ENCODE measurements around the gene PTPRN2. TPM values are rescaled to one million over a fixed set of nuclear protein-coding genes. Genes with fewer than 3 reads are reported as not detected.
"Not testable (repeated sequence)": the region's sequence is repeated elsewhere in the genome, so short reads cannot be mapped to it uniquely, and the experiment has no call there.

PTPRN2 gene
- total RNA-seq, 1 donor from 2014 or later = 32.2 TPM

DNA sequence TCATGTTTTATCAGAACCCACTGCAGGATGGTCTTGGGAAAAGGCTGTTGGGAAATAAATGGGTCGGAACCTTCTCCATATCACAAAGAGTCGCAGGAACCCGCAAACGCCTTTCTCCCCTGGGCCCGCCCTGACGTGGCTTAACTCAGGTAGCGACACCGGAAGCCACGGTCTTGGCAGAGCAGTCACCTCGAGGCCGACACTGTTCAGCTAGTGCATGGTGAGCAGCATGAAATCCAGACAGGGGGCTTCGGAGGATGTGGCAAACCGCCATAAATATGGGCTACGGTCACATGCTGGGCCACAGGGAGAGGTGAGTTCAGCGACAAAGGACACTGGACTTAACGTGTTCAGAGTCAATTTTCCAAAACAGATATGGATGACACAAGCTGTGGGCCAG is 421.9 kb downstream of the PTPRN2 start:
- no peaks in the 10 kb centered on the region for H3K27me3 Mint-ChIP-seq (ENCODE audit: low read depth)
- H3K9me3 Mint-ChIP-seq = peaks cover 6% of the 10 kb centered on the region
- no peak overlapping the region for H3K27ac Mint-ChIP-seq (ENCODE audit: unreplicated experiment)
- no peak overlapping the region for H3K4me3 Mint-ChIP-seq
- TF ChIP-seq, protein P1, sequence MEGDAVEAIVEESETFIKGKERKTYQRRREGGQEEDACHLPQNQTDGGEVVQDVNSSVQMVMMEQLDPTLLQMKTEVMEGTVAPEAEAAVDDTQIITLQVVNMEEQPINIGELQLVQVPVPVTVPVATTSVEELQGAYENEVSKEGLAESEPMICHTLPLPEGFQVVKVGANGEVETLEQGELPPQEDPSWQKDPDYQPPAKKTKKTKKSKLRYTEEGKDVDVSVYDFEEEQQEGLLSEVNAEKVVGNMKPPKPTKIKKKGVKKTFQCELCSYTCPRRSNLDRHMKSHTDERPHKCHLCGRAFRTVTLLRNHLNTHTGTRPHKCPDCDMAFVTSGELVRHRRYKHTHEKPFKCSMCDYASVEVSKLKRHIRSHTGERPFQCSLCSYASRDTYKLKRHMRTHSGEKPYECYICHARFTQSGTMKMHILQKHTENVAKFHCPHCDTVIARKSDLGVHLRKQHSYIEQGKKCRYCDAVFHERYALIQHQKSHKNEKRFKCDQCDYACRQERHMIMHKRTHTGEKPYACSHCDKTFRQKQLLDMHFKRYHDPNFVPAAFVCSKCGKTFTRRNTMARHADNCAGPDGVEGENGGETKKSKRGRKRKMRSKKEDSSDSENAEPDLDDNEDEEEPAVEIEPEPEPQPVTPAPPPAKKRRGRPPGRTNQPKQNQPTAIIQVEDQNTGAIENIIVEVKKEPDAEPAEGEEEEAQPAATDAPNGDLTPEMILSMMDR (conservative IDR thresholded peaks at IDR 0.05) = no peak
- no peak for DNase-seq (ENCODE audit: low read depth, low spot score)
- no peaks in the 10 kb centered on the region for H3K4me1 Mint-ChIP-seq
- H3K36me3 Mint-ChIP-seq (ENCODE audit: low read depth) = peaks cover 41% of the 10 kb centered on the region

DNA sequence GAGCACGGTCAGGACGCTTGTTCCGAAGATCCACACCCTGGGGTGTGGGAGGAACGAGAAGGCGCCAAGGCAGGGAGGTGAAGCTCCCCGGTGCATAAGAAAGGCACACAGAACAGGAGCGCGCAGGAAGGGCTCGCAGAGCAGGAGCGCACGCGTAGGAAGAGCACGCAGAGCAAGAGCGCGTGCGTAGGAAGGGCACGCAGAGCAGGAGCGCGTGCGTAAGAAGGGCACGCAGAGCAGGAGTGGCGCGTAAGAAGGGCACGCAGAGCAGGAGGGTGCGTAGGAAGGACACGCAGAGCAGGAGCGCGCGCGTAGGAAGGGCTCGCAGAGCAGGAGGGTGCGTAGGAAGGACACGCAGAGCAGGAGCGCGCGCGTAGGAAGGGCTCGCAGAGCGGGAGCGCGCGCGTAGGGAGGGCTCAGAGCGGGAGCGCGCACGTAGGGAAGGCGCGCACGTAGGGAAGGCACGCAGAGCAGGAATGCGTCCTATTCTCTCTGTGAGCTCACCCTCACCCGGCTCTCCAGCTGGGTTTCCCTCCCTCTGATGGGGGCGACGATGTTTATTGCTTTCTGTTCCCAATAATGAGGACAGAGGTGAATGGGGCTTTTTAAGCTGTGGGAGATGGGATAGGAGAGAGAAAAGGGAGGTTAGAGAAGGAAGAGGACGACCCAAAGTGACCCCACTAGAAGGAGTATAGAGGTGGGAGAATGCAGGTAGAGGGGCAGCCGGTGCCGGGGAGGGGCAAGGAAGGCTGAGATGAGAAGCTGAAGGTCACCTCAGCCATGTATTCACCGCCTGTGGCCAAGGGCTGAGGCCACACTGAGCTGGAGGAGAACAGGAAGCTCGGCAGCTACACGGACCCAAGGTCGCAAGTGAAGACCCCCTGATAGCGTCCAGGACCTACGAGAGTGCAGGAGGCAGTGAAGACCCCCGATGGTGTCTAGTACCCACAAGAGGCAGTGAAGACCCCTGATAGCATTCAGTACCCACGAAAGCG is 423.2 kb downstream of the PTPRN2 start:
- no peaks in the 10 kb centered on the region for H3K27me3 Mint-ChIP-seq (ENCODE audit: low read depth)
- peaks cover 41% of the 10 kb centered on the region for H3K36me3 Mint-ChIP-seq (ENCODE audit: low read depth)
- H3K4me1 Mint-ChIP-seq = no peaks in the 10 kb centered on the region
- DNase-seq (ENCODE audit: low read depth, low spot score) = no peak
- peaks cover 6% of the 10 kb centered on the region for H3K9me3 Mint-ChIP-seq
- no peak overlapping the region for H3K4me3 Mint-ChIP-seq
- TF ChIP-seq, protein P1 (conservative IDR thresholded peaks at IDR 0.05) = no peak
- H3K27ac Mint-ChIP-seq (ENCODE audit: unreplicated experiment) = peak overlapping the region; percentile 50

DNA sequence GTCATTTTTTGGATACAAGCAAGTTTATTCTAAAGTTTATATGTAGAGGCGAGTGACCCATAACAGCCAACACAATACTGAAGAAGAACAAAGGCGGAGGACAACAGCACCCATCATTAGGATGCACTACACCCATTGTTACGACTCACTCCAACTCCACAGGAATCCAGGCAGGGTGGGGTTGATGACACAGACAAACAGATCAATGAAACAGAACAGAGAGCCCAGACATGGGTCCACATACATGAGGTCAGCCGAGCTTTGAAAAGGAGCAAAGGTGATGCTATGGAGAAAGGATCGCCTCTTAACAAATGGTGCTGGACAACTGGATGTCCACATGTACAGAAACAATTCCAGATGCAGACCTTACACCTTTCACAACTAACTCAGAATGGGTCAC is 426.4 kb downstream of the PTPRN2 start:
- H3K4me1 Mint-ChIP-seq = no peaks in the 10 kb centered on the region
- H3K4me3 Mint-ChIP-seq = no peak overlapping the region
- H3K9me3 Mint-ChIP-seq = peaks cover 6% of the 10 kb centered on the region
- H3K27ac Mint-ChIP-seq (ENCODE audit: unreplicated experiment) = no peak overlapping the region
- TF ChIP-seq, protein P1 (conservative IDR thresholded peaks at IDR 0.05) = no peak
- H3K36me3 Mint-ChIP-seq (ENCODE audit: low read depth) = peaks cover 28% of the 10 kb centered on the region
- H3K27me3 Mint-ChIP-seq (ENCODE audit: low read depth) = no peaks in the 10 kb centered on the region
- DNase-seq (ENCODE audit: low read depth, low spot score) = no peak

DNA sequence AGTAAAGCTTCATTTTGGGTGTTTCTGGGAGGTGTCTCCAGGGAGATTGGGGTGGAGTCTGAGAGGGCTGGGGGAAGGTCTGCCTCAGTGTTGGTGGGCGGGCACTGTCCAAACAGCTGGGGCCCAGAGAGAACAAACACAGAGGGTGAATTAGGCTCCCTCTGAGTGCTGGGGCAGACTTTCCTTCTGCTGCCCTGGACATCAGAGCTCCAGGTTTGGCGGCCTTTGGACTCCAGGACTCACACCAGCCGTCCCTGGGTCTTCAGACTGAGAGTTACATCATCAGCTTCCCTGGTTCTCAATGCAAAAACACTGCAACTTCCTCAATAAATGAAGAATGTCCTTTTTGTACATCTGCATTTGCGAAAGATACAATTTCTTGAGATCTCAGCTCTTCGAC is 427.4 kb downstream of the PTPRN2 start:
- no peak for DNase-seq (ENCODE audit: low read depth, low spot score)
- Mint-ChIP-seq H3K36me3 (ENCODE audit: low read depth) (peaks cover 30% of the 10 kb centered on the region), H3K4me1 (no peaks in the 10 kb centered on the region)

DNA sequence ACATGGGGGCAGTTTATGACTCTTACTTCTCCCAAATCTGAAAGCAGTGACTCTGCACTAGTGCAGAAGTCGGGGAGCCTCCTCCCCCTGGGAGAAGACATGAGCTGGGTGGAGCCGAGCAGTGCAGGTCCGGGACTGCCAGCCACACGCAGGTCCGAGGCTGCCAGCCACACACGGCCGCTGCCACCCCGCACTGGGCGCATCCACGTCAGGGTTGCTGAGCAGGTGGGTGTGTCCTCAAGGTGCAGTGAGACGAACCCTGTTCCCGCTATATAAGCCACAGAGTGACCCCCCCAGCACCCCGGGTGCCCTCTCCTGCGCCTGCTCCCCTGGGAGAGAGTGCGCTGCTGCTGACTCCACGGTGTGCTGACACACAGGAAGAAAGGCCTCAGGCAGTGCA is 430.2 kb downstream of the PTPRN2 start:
- Mint-ChIP-seq H3K27me3 (ENCODE audit: low read depth) (no peaks in the 10 kb centered on the region), H3K27ac (ENCODE audit: unreplicated experiment) (no peak overlapping the region), H3K4me1 (no peaks in the 10 kb centered on the region), H3K4me3 (no peak overlapping the region), H3K36me3 (ENCODE audit: low read depth) (peaks cover 12% of the 10 kb centered on the region), H3K9me3 (peaks cover 6% of the 10 kb centered on the region)
- DNase-seq (ENCODE audit: low read depth, low spot score) = no peak
- TF ChIP-seq, protein P1 (conservative IDR thresholded peaks at IDR 0.05) = no peak

More for the DNA sequence above, 427.4 kb downstream of the PTPRN2 start:
- Mint-ChIP-seq H3K4me3 (no peak overlapping the region), H3K27ac (ENCODE audit: unreplicated experiment) (no peak overlapping the region), H3K27me3 (ENCODE audit: low read depth) (no peaks in the 10 kb centered on the region), H3K9me3 (peaks cover 11% of the 10 kb centered on the region)
- TF ChIP-seq, protein P1 (conservative IDR thresholded peaks at IDR 0.05) = no peak

DNA sequence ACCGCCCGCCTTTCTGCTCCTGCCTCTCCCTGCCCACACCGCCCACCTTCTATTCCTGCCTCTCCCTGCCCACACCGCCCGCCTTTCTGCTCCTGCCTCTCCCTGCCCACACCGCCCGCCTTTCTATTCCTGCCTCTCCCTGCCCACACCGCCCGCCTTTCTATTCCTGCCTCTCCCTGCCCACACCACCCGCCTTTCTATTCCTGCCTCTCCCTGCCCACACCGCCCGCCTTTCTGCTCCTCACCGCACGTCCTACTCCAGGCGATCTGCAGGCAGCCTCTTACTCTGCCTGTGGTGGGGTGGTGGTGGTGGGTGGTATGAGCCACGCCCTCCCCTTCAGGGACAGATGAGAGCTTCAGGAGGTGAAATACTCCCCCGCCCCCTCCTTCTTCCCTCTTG is 436.4 kb downstream of the PTPRN2 start:
- not testable (repeated sequence) for H3K4me1 Mint-ChIP-seq; DNase-seq (ENCODE audit: low read depth, low spot score); H3K4me3 Mint-ChIP-seq; H3K27me3 Mint-ChIP-seq (ENCODE audit: low read depth); H3K27ac Mint-ChIP-seq (ENCODE audit: unreplicated experiment); H3K9me3 Mint-ChIP-seq; H3K36me3 Mint-ChIP-seq (ENCODE audit: low read depth)
